ENCODE results near the gene TTYH1.
A peak's percentile ranks its signal among the peaks of the same experiment; 100 is the strongest.
"Not testable (repeated sequence)": the region's sequence is repeated elsewhere in the genome, so short reads cannot be mapped to it uniquely, and the experiment has no call there.

Gene TTYH1

GRCh38 chr19:54415208-54415900 is at the start of gene TTYH1:
Gene TTYH1, plus strand, starts transcription at chr19:54415464. Its CDS starts 89 bp downstream, at chr19:54415553.
- DNase-seq (ENCODE audit: extremely low spot score, insufficient read length, low read depth) (no peak), FAIRE-seq (no peak)

GRCh38 chr19:54365798-54366197 is 49.5 kb upstream of the TTYH1 start:
- FAIRE-seq = not testable (repeated sequence)

DNA sequence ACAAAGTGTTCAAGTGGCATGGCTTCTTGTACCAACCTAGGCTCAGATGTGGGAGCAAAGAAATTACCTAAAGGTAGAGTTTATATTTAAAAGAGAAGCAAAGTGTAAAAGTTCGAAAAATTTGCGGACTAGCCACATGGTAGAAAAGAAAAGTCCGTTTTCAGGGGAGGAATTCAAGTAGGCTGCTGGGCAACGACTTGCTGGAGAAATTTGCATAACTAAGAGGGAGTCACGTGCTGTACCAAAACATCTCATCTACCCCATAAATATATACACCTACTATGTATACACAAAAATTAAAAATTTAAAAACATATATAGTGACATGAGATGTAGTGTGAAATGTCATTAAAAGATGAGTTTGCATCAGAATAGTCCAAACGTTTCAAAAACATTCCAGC is 48.5 kb upstream of the TTYH1 start:
- no peak for DNase-seq (ENCODE audit: extremely low spot score, insufficient read length, low read depth)
- FAIRE-seq = no peak

More at GRCh38 chr19:54365798-54366197, 49.5 kb upstream of the TTYH1 start:
- not testable (repeated sequence) for DNase-seq (ENCODE audit: extremely low spot score, insufficient read length, low read depth)

DNA sequence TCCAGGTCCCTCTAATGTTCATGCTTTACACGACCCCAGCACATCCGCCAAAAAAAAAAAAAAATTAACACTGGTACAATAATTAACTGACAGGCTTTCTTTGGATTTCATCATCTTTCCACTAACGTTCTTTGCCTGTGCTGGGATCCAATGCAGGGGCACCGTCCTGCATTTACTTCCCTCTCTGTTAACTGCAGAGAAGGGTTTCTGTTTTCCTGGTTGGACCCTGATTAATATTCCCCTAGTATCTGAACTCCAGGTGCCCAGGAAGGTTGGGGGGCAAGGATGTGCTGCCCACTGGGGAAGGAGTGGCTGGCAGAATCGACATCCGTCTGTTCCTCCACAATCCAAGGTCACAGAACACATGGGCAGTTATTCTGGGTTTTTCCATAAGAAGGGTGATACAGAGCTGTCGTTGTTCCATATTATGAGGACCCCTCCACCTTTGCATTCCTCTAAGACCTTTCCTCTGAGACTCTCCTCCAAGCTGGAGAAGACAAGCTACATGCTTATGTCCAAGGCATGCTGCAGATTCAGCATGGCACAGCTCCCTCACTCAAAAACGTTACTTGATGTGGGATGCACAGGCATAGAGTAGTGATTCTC is 46.1 kb upstream of the TTYH1 start:
- DNase-seq (ENCODE audit: extremely low spot score, insufficient read length, low read depth) (no peak), FAIRE-seq (no peak)

GRCh38 chr19:54369688-54370433 is 45.4 kb upstream of the TTYH1 start:
- FAIRE-seq; DNase-seq (ENCODE audit: extremely low spot score, insufficient read length, low read depth): not testable (repeated sequence)

DNA sequence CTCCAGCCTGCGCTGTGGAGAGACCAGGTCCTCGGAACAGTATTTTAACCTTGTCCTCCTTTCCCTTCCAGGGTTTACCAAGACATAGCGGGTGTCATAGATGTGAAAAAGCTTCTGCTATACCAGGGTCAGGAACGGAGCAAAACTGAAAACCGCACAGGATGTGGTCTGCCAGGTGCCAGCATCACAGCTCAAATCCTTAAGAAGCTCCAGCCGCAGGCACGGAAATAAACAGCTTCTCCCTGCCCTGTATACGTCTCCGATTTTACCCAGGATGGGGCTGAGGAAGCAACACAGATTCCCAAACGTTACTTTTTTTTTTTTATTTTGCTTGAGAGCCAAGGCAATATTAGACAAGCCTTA is 44.8 kb upstream of the TTYH1 start:
- peak; percentile 59 for FAIRE-seq
- not testable (repeated sequence) for DNase-seq (ENCODE audit: extremely low spot score, insufficient read length, low read depth)

DNA sequence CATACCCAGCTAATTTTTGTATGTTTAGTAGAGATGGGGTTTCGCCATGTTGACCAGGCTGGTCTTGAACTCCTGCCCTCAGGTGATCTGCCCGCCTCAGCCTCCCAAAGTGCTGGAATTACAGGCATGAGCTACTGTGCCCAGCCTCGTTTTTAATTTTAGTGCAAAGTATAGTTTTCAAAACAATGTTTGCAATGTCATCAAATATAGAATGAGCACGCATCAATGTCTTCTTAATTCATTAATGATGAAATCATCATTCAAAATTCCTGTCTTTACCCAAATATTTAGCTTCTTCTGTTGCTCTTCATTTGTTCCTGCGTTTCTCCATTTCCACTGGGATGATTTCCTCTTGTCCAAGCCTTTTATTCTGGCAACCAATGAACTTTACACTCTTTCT is 43.8 kb upstream of the TTYH1 start:
- not testable (repeated sequence) for FAIRE-seq; DNase-seq (ENCODE audit: extremely low spot score, insufficient read length, low read depth)

- peak; percentile 55 for FAIRE-seq
Measured at GRCh38 chr19:54373781-54374631, 41.3 kb upstream of the TTYH1 start.

GRCh38 chr19:54375181-54375938 is 39.9 kb upstream of the TTYH1 start:
- FAIRE-seq; DNase-seq (ENCODE audit: extremely low spot score, insufficient read length, low read depth): not testable (repeated sequence)

More at GRCh38 chr19:54373781-54374631, 41.3 kb upstream of the TTYH1 start:
- DNase-seq (ENCODE audit: extremely low spot score, insufficient read length, low read depth) = no peak

- DNase-seq (ENCODE audit: extremely low spot score, insufficient read length, low read depth) = no peak
- peak; percentile 49 for FAIRE-seq
Measured at GRCh38 chr19:54376610-54377285, 38.5 kb upstream of the TTYH1 start.

GRCh38 chr19:54379187-54379678 is 36.0 kb upstream of the TTYH1 start:
- no peak for FAIRE-seq

GRCh38 chr19:54380897-54381296 is 34.4 kb upstream of the TTYH1 start:
- no peak for FAIRE-seq

More at GRCh38 chr19:54379187-54379678, 36.0 kb upstream of the TTYH1 start:
- no peak for DNase-seq (ENCODE audit: extremely low spot score, insufficient read length, low read depth)

GRCh38 chr19:54382041-54382440 is 33.2 kb upstream of the TTYH1 start:
- not testable (repeated sequence) for FAIRE-seq

More at GRCh38 chr19:54380897-54381296, 34.4 kb upstream of the TTYH1 start:
- DNase-seq (ENCODE audit: extremely low spot score, insufficient read length, low read depth) = no peak

DNA sequence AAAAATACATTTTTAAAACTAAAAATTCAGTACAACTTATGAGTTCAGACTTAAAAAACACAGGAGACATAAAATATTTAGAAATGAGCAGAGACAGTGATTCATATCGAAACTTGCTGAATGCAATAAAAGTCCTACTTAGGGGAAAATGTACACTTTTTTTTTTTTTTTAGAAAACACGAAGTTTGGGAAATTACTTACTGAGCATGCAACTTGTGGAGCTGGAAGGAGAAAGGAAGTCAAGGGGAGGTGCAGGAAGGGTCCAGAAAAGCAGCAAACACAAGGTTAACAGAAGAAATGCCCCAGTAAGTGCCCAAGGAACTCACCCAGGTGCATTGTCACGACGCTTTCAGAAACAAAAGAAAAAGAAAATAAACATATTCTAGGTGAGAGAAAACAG is 31.9 kb upstream of the TTYH1 start:
- no peak for FAIRE-seq
- no peak for DNase-seq (ENCODE audit: extremely low spot score, insufficient read length, low read depth)

More at GRCh38 chr19:54382041-54382440, 33.2 kb upstream of the TTYH1 start:
- DNase-seq (ENCODE audit: extremely low spot score, insufficient read length, low read depth) = not testable (repeated sequence)

DNA sequence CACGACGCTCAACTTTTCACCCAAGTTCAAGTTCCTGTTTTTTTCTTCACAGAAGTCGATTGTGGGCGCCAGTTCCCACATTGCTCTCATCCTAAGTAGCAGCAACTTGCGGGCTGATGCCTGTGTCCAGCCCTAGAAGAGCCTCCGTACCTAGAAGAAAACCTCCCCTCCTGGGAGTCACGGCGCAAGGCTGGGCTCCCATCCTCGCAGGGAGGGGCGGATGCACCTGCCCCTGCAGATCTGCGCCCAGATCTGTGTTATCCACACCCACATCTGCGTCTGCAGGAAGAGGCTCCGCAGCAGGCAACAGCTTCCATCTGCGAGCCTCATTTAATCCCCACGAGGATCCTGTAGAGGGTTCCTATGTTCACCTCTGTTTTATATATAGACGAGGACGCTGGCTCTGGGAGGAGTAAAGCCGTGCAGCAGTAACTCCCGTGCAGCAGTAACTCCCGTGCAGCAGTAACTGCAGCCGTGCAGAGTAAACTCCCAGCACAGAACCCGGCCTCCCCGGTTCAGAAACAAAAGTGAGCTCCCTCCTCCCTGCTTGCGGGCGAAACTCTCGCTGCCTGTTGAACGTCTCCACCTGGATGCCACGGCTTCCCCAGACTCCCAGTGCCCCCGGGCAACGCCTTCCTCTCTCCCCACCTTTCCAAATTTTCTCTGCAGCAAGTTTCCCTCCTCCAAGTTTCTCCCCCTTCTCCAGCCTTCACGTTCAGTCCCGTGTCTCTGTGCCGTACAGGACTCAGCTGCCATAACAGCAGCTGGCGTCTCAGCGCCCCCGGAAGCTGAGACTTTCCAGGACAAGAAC is 27.1 kb upstream of the TTYH1 start:
- FAIRE-seq = peak; percentile 44
- no peak for DNase-seq (ENCODE audit: extremely low spot score, insufficient read length, low read depth)

GRCh38 chr19:54388802-54389139 is 26.5 kb upstream of the TTYH1 start:
- no peak for DNase-seq (ENCODE audit: extremely low spot score, insufficient read length, low read depth)
- no peak for FAIRE-seq

GRCh38 chr19:54389553-54389952 is 25.7 kb upstream of the TTYH1 start:
- FAIRE-seq (no peak), DNase-seq (ENCODE audit: extremely low spot score, insufficient read length, low read depth) (no peak)
